ENCODE measurements around the gene BLTP1. TPM values are rescaled to one million over a fixed set of nuclear protein-coding genes. Genes with fewer than 3 reads are reported as not detected.

The BLTP1 gene
- total RNA-seq, 1 donor from 2014 or later, result 32.2 TPM

- TF ChIP-seq, protein P1, sequence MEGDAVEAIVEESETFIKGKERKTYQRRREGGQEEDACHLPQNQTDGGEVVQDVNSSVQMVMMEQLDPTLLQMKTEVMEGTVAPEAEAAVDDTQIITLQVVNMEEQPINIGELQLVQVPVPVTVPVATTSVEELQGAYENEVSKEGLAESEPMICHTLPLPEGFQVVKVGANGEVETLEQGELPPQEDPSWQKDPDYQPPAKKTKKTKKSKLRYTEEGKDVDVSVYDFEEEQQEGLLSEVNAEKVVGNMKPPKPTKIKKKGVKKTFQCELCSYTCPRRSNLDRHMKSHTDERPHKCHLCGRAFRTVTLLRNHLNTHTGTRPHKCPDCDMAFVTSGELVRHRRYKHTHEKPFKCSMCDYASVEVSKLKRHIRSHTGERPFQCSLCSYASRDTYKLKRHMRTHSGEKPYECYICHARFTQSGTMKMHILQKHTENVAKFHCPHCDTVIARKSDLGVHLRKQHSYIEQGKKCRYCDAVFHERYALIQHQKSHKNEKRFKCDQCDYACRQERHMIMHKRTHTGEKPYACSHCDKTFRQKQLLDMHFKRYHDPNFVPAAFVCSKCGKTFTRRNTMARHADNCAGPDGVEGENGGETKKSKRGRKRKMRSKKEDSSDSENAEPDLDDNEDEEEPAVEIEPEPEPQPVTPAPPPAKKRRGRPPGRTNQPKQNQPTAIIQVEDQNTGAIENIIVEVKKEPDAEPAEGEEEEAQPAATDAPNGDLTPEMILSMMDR (IDR thresholded peaks at IDR 0.05; ENCODE audit: borderline replicate concordance), result no peak
- H3K4me3 ChIP-seq, result no peak overlapping the region
- no peaks in the 10 kb centered on the region for H3K9me3 ChIP-seq (replicated peaks)
- intact Hi-C loops (cut with micrococcal nuclease), result no loop called here
- no peak overlapping the region for H3K27ac ChIP-seq (replicated peaks)
- no peaks in the 10 kb centered on the region for H3K36me3 ChIP-seq
- peaks cover 26% of the 10 kb centered on the region for H3K4me1 ChIP-seq
- no peak for DNase-seq
- H3K27me3 ChIP-seq (ENCODE audit: low read depth), result no peaks in the 10 kb centered on the region
Measured at GRCh38 chr4:122163767-122164166, 11.6 kb downstream of the BLTP1 start.

DNA sequence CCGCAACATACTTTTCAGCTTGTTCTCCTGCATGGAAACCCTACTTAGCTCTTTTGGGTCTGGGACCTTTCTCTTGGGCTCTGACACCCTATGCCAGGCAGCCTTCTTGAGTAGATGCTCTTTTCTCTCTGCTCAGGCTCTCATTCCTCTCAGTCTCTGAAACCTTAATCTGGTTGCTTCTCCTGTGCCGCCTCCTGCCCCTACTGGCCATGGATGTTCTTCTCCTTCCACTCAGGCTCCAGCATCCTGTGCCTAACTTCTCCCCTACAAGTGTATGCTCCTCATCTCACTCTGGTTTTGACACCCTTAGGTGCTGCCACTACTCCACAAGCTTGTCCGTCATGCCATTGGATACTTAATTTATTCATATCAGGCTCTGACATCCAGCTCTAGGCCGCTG, 15.2 kb downstream of the BLTP1 start:
- H3K27me3 ChIP-seq (ENCODE audit: low read depth), result no peaks in the 10 kb centered on the region
- peaks cover 33% of the 10 kb centered on the region for H3K4me1 ChIP-seq
- no peaks in the 10 kb centered on the region for H3K36me3 ChIP-seq
- H3K9me3 ChIP-seq (replicated peaks), result no peaks in the 10 kb centered on the region
- H3K27ac ChIP-seq (replicated peaks), result no peak overlapping the region
- no peak overlapping the region for H3K4me3 ChIP-seq
- intact Hi-C loops (cut with micrococcal nuclease), result no loop called here
- DNase-seq, result no peak
- TF ChIP-seq, protein P1 (IDR thresholded peaks at IDR 0.05; ENCODE audit: borderline replicate concordance), result no peak

DNA sequence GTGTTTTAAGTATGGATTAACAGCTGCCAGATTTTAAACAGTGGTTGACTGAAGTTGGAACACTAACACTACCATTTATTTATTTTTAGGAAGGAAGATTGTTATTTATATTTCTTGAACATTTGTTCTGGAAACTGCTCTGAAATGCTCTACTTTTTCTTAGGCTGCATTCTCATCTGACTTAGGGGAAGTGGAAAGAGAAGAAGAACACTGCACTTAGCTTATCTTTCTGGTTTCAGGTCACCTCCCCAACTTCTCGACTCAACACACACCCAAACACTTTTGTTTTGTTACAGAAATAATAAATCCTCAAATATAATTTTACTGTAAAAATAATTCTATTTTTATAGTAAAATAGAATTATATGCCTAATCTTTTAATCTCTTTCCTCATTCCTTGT, 18.6 kb downstream of the BLTP1 start:
- intact Hi-C loops (cut with micrococcal nuclease), result no loop called here
- peaks cover 11% of the 10 kb centered on the region for H3K36me3 ChIP-seq
- H3K27ac ChIP-seq (replicated peaks), result no peak overlapping the region
- no peaks in the 10 kb centered on the region for H3K9me3 ChIP-seq (replicated peaks)
- TF ChIP-seq, protein P1 (IDR thresholded peaks at IDR 0.05; ENCODE audit: borderline replicate concordance), result no peak
- no peak for DNase-seq
- H3K27me3 ChIP-seq (ENCODE audit: low read depth), result no peaks in the 10 kb centered on the region
- no peak overlapping the region for H3K4me3 ChIP-seq
- H3K4me1 ChIP-seq, result peaks cover 18% of the 10 kb centered on the region

DNA sequence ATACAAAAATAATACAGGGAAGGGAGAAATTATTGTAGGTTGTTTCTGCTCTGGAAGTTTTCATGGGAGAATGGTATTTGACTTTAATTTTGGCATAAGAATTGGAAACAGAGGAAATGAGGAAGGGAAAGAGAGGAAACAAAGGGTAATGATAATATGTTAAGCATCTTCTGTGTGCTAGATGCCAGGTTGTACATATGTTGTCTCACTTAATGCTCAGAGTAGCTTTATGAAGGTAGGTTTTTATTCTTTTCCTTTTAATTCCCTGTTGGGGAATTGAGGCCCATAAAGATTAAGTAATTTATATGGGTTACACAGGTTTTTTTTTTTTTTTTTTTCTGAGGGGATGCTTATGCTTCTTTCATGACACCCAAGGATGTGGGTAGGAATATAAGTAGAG, 19.2 kb downstream of the BLTP1 start:
- Histone ChIP-seq H3K27me3 (ENCODE audit: low read depth) (no peaks in the 10 kb centered on the region), H3K27ac (replicated peaks) (no peak overlapping the region), H3K9me3 (replicated peaks) (no peaks in the 10 kb centered on the region), H3K4me3 (no peak overlapping the region), H3K4me1 (peaks cover 18% of the 10 kb centered on the region), H3K36me3 (peaks cover 16% of the 10 kb centered on the region)
- intact Hi-C loops (cut with micrococcal nuclease), result no loop called here
- TF ChIP-seq, protein P1 (IDR thresholded peaks at IDR 0.05; ENCODE audit: borderline replicate concordance), result no peak
- no peak for DNase-seq

DNA sequence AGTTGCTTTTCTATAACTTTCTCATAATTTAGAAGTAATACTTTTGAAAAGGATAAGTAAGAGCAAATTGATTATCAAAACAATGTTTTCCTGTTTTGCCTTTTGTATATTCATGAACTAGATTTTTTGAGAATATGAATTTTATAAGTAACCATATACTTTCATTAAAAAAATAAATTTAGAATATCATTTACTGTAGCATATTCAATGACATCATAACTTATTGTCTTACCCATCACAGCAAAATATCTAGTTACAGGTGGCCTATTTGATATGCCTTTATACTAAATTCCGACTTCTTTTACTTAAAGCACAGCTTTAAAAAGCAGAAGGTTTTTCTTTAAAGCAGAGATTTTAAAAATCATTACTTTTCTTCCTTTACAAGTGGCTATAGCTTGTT, 20.1 kb downstream of the BLTP1 start:
- no peak for DNase-seq
- H3K4me3 ChIP-seq, result no peak overlapping the region
- TF ChIP-seq, protein P1 (IDR thresholded peaks at IDR 0.05; ENCODE audit: borderline replicate concordance), result no peak
- H3K4me1 ChIP-seq, result peaks cover 18% of the 10 kb centered on the region
- H3K27ac ChIP-seq (replicated peaks), result no peak overlapping the region
- H3K36me3 ChIP-seq, result peaks cover 26% of the 10 kb centered on the region
- no peaks in the 10 kb centered on the region for H3K27me3 ChIP-seq (ENCODE audit: low read depth)
- intact Hi-C loops (cut with micrococcal nuclease), result no loop called here
- no peaks in the 10 kb centered on the region for H3K9me3 ChIP-seq (replicated peaks)

DNA sequence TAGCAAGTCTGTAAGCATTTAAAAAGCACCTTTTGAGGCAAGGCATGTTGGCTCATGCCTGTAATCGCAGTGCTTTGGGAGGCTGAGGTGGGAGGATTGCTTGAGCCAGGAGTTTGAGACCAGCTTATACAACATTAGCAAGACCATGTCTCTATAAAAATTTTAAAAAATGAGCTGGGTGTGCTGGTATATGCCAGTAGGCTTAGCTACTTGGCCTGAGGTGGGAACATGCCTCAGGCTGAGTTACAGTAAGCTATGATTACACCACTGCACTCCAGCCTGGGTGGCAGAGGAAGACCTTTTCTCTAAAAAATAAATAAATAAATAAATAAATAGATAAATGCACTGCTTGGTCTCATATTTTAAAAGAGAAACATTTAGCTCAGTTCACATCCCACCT, 26.8 kb downstream of the BLTP1 start:
- H3K27ac ChIP-seq (replicated peaks), result no peak overlapping the region
- H3K9me3 ChIP-seq (replicated peaks), result no peaks in the 10 kb centered on the region
- no peaks in the 10 kb centered on the region for H3K4me1 ChIP-seq
- TF ChIP-seq, protein P1 (IDR thresholded peaks at IDR 0.05; ENCODE audit: borderline replicate concordance), result no peak
- DNase-seq, result no peak
- H3K27me3 ChIP-seq (ENCODE audit: low read depth), result no peaks in the 10 kb centered on the region
- intact Hi-C loops (cut with micrococcal nuclease), result loop anchor here (2.0 kb wide), 1 partner anchor 66 kb away; no protein-coding TSS in a partner anchor
- H3K36me3 ChIP-seq, result peaks cover 62% of the 10 kb centered on the region
- H3K4me3 ChIP-seq, result no peak overlapping the region
